RWPE2 (cell line): ENCODE results near the gene REV1.
"Not testable (repeated sequence)": the region's sequence is repeated elsewhere in the genome, so short reads cannot be mapped to it uniquely, and the experiment has no call there.

Experiments used
- ATAC-seq: fragments of 200-7000 bp; cut with Tn5 transposase; 3 replicates; pipeline ENCODE4 v1.9.1; 2021; ENCODE audit warnings: low read depth
- DNase-seq: peaks from one replicate; pipeline ENCODE4 v3.0.0-alpha.2; 2020; ENCODE audit warnings: low spot score
- H3K27ac ChIP-seq: fragments of 450-650 bp; 2 replicates; pipeline ENCODE4 v1.5.1; 2017; ENCODE audit warnings: mild to moderate bottlenecking; ENCODE audit not compliant: poor library complexity, severe bottlenecking
- H3K27me3 ChIP-seq: fragments of 250-450 bp; sonication (Bioruptor Pico); 2 replicates; pipeline ENCODE4 v1.5.1; 2021; ENCODE audit warnings: mild to moderate bottlenecking, moderate library complexity; ENCODE audit not compliant: insufficient read depth, poor library complexity, severe bottlenecking
- H3K36me3 ChIP-seq: fragments of 250-450 bp; sonication (Bioruptor Pico); 2 replicates; pipeline ENCODE4 v1.5.1; 2020; ENCODE audit warnings: low read depth, mild to moderate bottlenecking, moderate library complexity
- H3K4me1 ChIP-seq: fragments of 250-450 bp; sonication (Bioruptor Pico); 2 replicates; pipeline ENCODE4 v1.5.1; 2021; ENCODE audit warnings: mild to moderate bottlenecking, moderate library complexity; ENCODE audit not compliant: insufficient read depth, poor library complexity, severe bottlenecking
- H3K4me3 ChIP-seq: fragments of 250-450 bp; sonication (Bioruptor Pico); 2 replicates; pipeline ENCODE4 v1.5.1; 2021; ENCODE audit warnings: mild to moderate bottlenecking, moderate library complexity; ENCODE audit not compliant: severe bottlenecking
- H3K9me3 ChIP-seq: fragments of 250-450 bp; sonication (Bioruptor Pico); 2 replicates; pipeline ENCODE4 v1.5.1; 2021; ENCODE audit warnings: mild to moderate bottlenecking, moderate library complexity; ENCODE audit not compliant: severe bottlenecking
- TF ChIP-seq, protein P1 (sequence below): fragments of 450-650 bp; IDR thresholded peaks from one replicate; pipeline ENCODE4 v1.5.1; 2017; ENCODE audit warnings: mild to moderate bottlenecking, moderate library complexity; ENCODE audit not compliant: poor library complexity, severe bottlenecking

The REV1 gene

DNA sequence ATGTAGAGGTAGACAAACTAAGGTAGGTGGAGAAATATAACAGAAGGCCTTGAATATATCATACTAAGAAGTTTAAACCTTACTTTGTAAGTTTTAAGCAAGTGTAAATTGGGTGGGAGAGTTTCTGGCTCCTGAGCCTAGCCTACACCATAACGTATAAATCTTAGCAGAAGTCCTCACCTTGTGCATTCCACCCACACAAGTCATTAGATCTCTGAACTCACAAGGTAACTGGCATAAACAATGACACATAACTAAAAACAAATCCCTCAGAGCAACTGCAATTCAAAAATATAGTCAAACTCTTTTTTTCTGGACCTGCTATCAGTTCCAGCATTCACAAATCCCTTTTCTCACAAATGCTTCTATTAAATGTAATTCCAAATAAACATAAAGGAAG is 9.4 kb downstream of the REV1 start:
- peaks cover 50% of the 10 kb centered on the region for H3K4me1 ChIP-seq
- peak overlapping the region; percentile 24 for H3K27ac ChIP-seq
- peak; percentile 84 for ATAC-seq
- H3K4me3 ChIP-seq = no peak overlapping the region
- no peaks in the 10 kb centered on the region for H3K27me3 ChIP-seq
- DNase-seq = no peak
- H3K36me3 ChIP-seq = peaks cover 13% of the 10 kb centered on the region; the same call in 1 of the 2 replicates
- TF ChIP-seq, protein P1, sequence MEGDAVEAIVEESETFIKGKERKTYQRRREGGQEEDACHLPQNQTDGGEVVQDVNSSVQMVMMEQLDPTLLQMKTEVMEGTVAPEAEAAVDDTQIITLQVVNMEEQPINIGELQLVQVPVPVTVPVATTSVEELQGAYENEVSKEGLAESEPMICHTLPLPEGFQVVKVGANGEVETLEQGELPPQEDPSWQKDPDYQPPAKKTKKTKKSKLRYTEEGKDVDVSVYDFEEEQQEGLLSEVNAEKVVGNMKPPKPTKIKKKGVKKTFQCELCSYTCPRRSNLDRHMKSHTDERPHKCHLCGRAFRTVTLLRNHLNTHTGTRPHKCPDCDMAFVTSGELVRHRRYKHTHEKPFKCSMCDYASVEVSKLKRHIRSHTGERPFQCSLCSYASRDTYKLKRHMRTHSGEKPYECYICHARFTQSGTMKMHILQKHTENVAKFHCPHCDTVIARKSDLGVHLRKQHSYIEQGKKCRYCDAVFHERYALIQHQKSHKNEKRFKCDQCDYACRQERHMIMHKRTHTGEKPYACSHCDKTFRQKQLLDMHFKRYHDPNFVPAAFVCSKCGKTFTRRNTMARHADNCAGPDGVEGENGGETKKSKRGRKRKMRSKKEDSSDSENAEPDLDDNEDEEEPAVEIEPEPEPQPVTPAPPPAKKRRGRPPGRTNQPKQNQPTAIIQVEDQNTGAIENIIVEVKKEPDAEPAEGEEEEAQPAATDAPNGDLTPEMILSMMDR = no peak
- H3K9me3 ChIP-seq = no peaks in the 10 kb centered on the region

DNA sequence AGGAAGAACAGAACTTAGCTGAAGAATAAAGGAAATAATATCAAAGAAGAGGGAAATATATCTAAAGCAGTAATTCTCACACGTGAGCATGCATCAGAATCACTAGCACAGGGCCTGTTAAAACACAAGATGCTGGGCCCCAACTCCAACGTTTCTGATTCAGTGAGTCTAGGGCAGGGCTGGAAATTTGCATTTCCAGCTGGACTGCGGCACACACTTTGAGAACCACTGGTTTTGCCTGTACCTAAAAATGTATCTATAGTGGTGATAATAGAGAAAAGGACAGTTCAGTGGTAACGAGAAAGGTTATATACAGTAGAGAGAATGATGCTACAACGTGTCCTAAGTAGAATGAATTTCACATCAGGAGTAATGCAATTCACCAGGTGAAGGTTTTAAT is 11.2 kb downstream of the REV1 start:
- H3K27ac ChIP-seq = peak overlapping the region; percentile 98
- H3K4me1 ChIP-seq = peaks cover 50% of the 10 kb centered on the region
- DNase-seq (no peak), ATAC-seq (no peak)
- TF ChIP-seq, protein P1 = no peak
- H3K36me3 ChIP-seq = peaks cover 6% of the 10 kb centered on the region; the same call in 1 of the 2 replicates
- H3K9me3 ChIP-seq = no peaks in the 10 kb centered on the region
- no peaks in the 10 kb centered on the region for H3K27me3 ChIP-seq
- H3K4me3 ChIP-seq = no peak overlapping the region

DNA sequence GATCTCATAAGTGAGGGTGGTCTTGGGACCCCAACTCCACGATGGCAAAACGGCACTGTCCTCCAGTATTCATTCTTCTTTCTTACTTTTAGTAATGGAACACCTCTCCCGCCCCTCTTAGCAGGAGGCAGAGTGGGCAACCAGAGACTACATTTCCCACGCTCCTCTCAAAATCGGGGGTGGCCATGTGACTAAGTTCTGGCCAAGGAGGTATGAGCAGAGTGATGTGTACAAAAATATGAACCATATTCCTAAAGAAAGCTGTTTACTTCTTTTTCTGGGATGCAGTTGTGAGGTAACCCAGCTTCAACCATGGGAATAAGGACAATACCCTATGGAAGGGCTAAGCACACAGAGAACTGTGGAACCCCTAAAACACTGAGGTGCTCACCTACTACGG is 12.8 kb downstream of the REV1 start:
- Histone ChIP-seq H3K4me1 (peaks cover 65% of the 10 kb centered on the region), H3K36me3 (peaks cover 3% of the 10 kb centered on the region; the same call in 1 of the 2 replicates), H3K9me3 (no peaks in the 10 kb centered on the region), H3K4me3 (no peak overlapping the region), H3K27ac (peak overlapping the region; percentile 98), H3K27me3 (no peaks in the 10 kb centered on the region)
- DNase-seq (no peak), ATAC-seq (no peak)
- TF ChIP-seq, protein P1 = no peak

DNA sequence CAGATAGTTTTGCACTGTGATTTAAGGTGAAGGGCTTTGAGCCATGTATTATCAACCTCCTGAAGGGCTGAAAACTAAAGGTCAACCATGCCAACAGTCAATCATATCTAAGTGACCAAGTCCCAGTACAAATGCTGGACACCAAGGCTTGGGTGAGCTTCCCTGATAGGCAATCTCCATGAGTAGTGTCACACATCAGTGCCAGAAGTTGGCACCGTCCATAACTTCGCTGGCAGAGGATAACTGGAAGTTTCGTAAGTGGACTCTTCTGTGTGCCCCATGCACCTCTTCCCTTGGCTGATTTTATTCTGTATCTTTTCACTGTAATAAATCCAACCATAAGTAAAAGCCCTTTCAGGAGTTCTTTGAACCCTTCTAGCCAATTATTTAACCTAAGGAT is 13.2 kb downstream of the REV1 start:
- H3K36me3 ChIP-seq = peaks cover 3% of the 10 kb centered on the region; the same call in 1 of the 2 replicates
- peaks cover 70% of the 10 kb centered on the region for H3K4me1 ChIP-seq
- DNase-seq (no peak), ATAC-seq (no peak)
- no peak overlapping the region for H3K4me3 ChIP-seq
- H3K27ac ChIP-seq = peak overlapping the region; percentile 98
- no peaks in the 10 kb centered on the region for H3K27me3 ChIP-seq
- no peaks in the 10 kb centered on the region for H3K9me3 ChIP-seq
- TF ChIP-seq, protein P1 = no peak

DNA sequence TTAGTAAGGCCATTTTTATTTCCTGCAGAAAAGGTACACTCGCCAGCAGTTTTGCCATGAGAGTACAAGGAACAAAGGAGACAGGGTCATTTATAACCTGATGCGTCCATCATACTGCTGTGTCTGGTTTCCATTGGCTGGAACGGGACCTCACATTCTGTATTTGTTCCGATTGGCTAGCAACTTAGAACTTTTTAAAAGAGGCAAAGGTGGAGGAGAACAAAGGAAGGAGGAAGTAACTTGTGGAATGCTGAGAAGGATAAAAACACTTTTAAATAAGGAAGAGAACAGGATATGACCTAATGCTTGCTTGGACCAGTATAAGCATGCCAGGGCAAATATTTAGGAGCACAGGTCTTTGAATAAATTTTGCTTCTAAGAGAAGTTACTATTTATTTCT is 14.7 kb downstream of the REV1 start:
- DNase-seq, H3K27me3 ChIP-seq, H3K9me3 ChIP-seq, H3K4me3 ChIP-seq: not testable (repeated sequence)
- Histone ChIP-seq H3K36me3 (peaks cover 14% of the 10 kb centered on the region), H3K27ac (peak overlapping the region; percentile 98), H3K4me1 (peaks cover 64% of the 10 kb centered on the region)
- peak; percentile 7; the same call in 1 of the 3 replicates for ATAC-seq
